ENCODE measurements around the gene ETFA. TPM values are rescaled to one million over a fixed set of nuclear protein-coding genes. Genes with fewer than 3 reads are reported as not detected.

The ETFA gene
- polyA plus RNA-seq, 3 donors: 62.1 to 178 (median 166) TPM

GRCh38 chr15:76347482-76348055 lies 36.3 kb upstream of the ETFA start:
- H3K36me3 ChIP-seq (replicated peaks in 1 of 2; ENCODE audit: control insufficient read depth in 1 of 2, insufficient read depth in 2 of 2, low read length in 2 of 2): no peaks in the 10 kb centered on the region
- peaks cover 27 to 33% of the 10 kb centered on the region in 2 donors for H3K4me1 ChIP-seq (ENCODE audit: control insufficient read depth in 1 of 2, insufficient read depth in 2 of 2, low read length in 2 of 2)
- TF ChIP-seq CTCF (IDR thresholded peaks at IDR 0.05): no peak
- H2AFZ ChIP-seq (ENCODE audit: insufficient read depth, low read depth, low read length, poor library complexity, severe bottlenecking): peak overlapping the region; percentile 78
- H3K4me3 ChIP-seq (replicated peaks in 1 of 3; ENCODE audit: low read depth in 2 of 3, low read length in 3 of 3): peak overlapping the region in 1 of 3 experiments; percentile 77
- H3K9me3 ChIP-seq (replicated peaks in 1 of 2; ENCODE audit: control insufficient read depth in 1 of 2, insufficient read depth in 1 of 2, low read length in 2 of 2): peaks cover 0 to 31% of the 10 kb centered on the region in 2 donors
- peaks cover 57 to 75% of the 10 kb centered on the region in 2 donors for H3K27me3 ChIP-seq (ENCODE audit: control insufficient read depth in 2 of 2, insufficient read depth in 2 of 2, low read length in 2 of 2)
- H3K4me2 ChIP-seq (replicated peaks; ENCODE audit: extremely low read depth, low read length, poor library complexity, severe bottlenecking): peak overlapping the region; percentile 95
- Mint-ChIP-seq H3K27ac (no peak overlapping the region), H3K36me3 (peaks cover 36 to 44% of the 10 kb centered on the region in 2 donors), H3K27me3 (ENCODE audit: low read depth in 3 of 3) (peaks cover 59 to 73% (median 59%) of the 10 kb centered on the region in 3 donors), H3K4me1 (peaks cover 26% of the 10 kb centered on the region), H3K9me3 (peaks cover 0 to 27% (median 13%) of the 10 kb centered on the region in 7 donors), H3K4me3 (peak overlapping the region; percentile 20 to 71)
- WGBS (ENCODE audit: insufficient coverage): 70% methylated on average over 5 of the region's 13 CpGs
- DNase-seq: no peak
- no peak overlapping the region for H3K9ac ChIP-seq (ENCODE audit: insufficient read depth, low read length, poor library complexity, severe bottlenecking)
- intact Hi-C loops (cut with micrococcal nuclease): no loop called here
- no peaks in the 10 kb centered on the region for H3K79me2 ChIP-seq (ENCODE audit: insufficient read depth, low read length)
- no peak overlapping the region for H3K27ac ChIP-seq (ENCODE audit: low read depth in 1 of 2, low read length in 2 of 2)
- peaks cover 16% of the 10 kb centered on the region for H4K20me1 ChIP-seq (ENCODE audit: insufficient read depth, low read length)

- Histone ChIP-seq H3K9ac (ENCODE audit: insufficient read depth, low read length, poor library complexity, severe bottlenecking) (peak overlapping the region; percentile 48), H3K79me2 (ENCODE audit: insufficient read depth, low read length) (no peaks in the 10 kb centered on the region), H3K4me2 (replicated peaks; ENCODE audit: extremely low read depth, low read length, poor library complexity, severe bottlenecking) (peak overlapping the region; percentile 95), H3K4me1 (ENCODE audit: control insufficient read depth in 1 of 2, insufficient read depth in 2 of 2, low read length in 2 of 2) (peaks cover 31 to 40% of the 10 kb centered on the region in 2 donors), H4K20me1 (ENCODE audit: insufficient read depth, low read length) (peaks cover 22% of the 10 kb centered on the region), H3K36me3 (replicated peaks in 1 of 2; ENCODE audit: control insufficient read depth in 1 of 2, insufficient read depth in 2 of 2, low read length in 2 of 2) (no peaks in the 10 kb centered on the region), H3K27ac (ENCODE audit: low read depth in 1 of 2, low read length in 2 of 2) (no peak overlapping the region), H3K4me3 (replicated peaks in 1 of 3; ENCODE audit: low read depth in 2 of 3, low read length in 3 of 3) (peak overlapping the region; percentile 37 to 77 (median 53)), H3K27me3 (ENCODE audit: control insufficient read depth in 2 of 2, insufficient read depth in 2 of 2, low read length in 2 of 2) (peaks cover 62 to 80% of the 10 kb centered on the region in 2 donors), H3K9me3 (replicated peaks in 1 of 2; ENCODE audit: control insufficient read depth in 1 of 2, insufficient read depth in 1 of 2, low read length in 2 of 2) (peaks cover 0 to 38% of the 10 kb centered on the region in 2 donors), H2AFZ (ENCODE audit: insufficient read depth, low read depth, low read length, poor library complexity, severe bottlenecking) (peak overlapping the region; percentile 78)
- Mint-ChIP-seq H3K4me3 (peak overlapping the region; percentile 84 to 90), H3K27ac (no peak overlapping the region), H3K27me3 (ENCODE audit: low read depth in 3 of 3) (peaks cover 63 to 78% (median 63%) of the 10 kb centered on the region in 3 donors), H3K36me3 (peaks cover 31 to 47% of the 10 kb centered on the region in 2 donors), H3K9me3 (peaks cover 0 to 31% (median 17%) of the 10 kb centered on the region in 7 donors), H3K4me1 (peaks cover 30% of the 10 kb centered on the region)
- no peak for DNase-seq
- WGBS (ENCODE audit: insufficient coverage): 2% methylated on average over 59 of the region's 74 CpGs
- TF ChIP-seq CTCF (IDR thresholded peaks at IDR 0.05): no peak
- intact Hi-C loops (cut with micrococcal nuclease): no loop called here
Observed at GRCh38 chr15:76346669-76347481, 35.6 kb upstream of the ETFA start.
